ENCODE measurements around the gene ATG9B. TPM values are rescaled to one million over a fixed set of nuclear protein-coding genes. Genes with fewer than 3 reads are reported as not detected.

Gene ATG9B
- total and polyA plus RNA-seq, 9 of the 15 experiments (the other 6 are each of a cell fraction or from before 2014, with no cell fraction given), result 0.29 to 8.0 (median 2.1) TPM

GRCh38 chr7:151035026-151035717, 10.9 kb upstream of the ATG9B start:
- Histone ChIP-seq H3K27ac (ENCODE audit: extremely low read depth, low read depth, low read length) (no peak overlapping the region), H4K20me1 (replicated peaks; ENCODE audit: control insufficient read depth, insufficient read depth, low read length) (peaks cover 7% of the 10 kb centered on the region), H3K9me3 (replicated peaks; ENCODE audit: control insufficient read depth, insufficient read depth, low read depth, low read length) (no peaks in the 10 kb centered on the region), H3K36me3 (ENCODE audit: control insufficient read depth, insufficient read depth, low read length) (peaks cover 70% of the 10 kb centered on the region; the same call in 2 of the 3 replicates), H3K4me2 (ENCODE audit: insufficient read depth, low read length) (no peak overlapping the region), H3K4me1 (replicated peaks in 1 of 2; ENCODE audit: control insufficient read depth in 2 of 2, insufficient read depth in 2 of 2, low read length in 2 of 2) (peaks cover 16 to 63% of the 10 kb centered on the region in 2 experiments), H3K9ac (ENCODE audit: insufficient read depth in 1 of 2, low read depth in 2 of 2, low read length in 2 of 2) (peak overlapping the region in 1 of 2 experiments; percentile 11; a peak in 2 of 4 replicates), H3K9me1 (ENCODE audit: control insufficient read depth, insufficient read depth, low read length) (peaks cover 6% of the 10 kb centered on the region), H2AFZ (ENCODE audit: low read depth, low read length) (no peak overlapping the region), H3K79me2 (ENCODE audit: control insufficient read depth, insufficient read depth, low read length) (peaks cover 19% of the 10 kb centered on the region), H3K4me3 (no peak overlapping the region), H3K27me3 (ENCODE audit: control insufficient read depth in 2 of 2, insufficient read depth in 2 of 2, low read length in 2 of 2) (no peaks in the 10 kb centered on the region)
- POLR2A ChIA-PET, result interaction anchor here (0.6 to 1.3 kb wide), 5 partner anchors 9 to 1140 kb away, joined by 3 to 5 read pairs (median 3); partner anchors contain the start of genes FASTK and TMUB1
- BruUV-seq (replicated peaks), result no TSS peak
- CTCF ChIA-PET (ENCODE audit: low intra/inter-chr PET ratio), result no interaction called here
- 86% methylated on average over 21 of the region's 21 CpGs for WGBS (ENCODE audit: insufficient coverage, low coverage, missing lambda C conversion rate)
- ATAC-seq (no peak), DNase-seq (ENCODE audit: extremely low read depth in 1 of 4, low spot score in 3 of 4) (no peak), FAIRE-seq (no peak)
- in situ Hi-C loops (cut with MboI) (no loop called here), intact Hi-C loops (cut with micrococcal nuclease) (no loop called here)
- TF ChIP-seq, protein P1, sequence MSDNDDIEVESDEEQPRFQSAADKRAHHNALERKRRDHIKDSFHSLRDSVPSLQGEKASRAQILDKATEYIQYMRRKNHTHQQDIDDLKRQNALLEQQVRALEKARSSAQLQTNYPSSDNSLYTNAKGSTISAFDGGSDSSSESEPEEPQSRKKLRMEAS (CRISPR knock-in tag; IDR thresholded peaks at IDR 0.05), result 0 out of 2 replicates have a peak, but pooled peaks have one; percentile 12
- TF ChIP-seq NELFE (IDR thresholded peaks at IDR 0.05; ENCODE audit: insufficient read depth, insufficient read length) (no peak), SNRNP70 (optimal IDR thresholded peaks at IDR 0.05; ENCODE audit: low read depth, low read length) (no peak), SP1 (CRISPR knock-in tag; IDR thresholded peaks at IDR 0.05) (no peak), ZNF24 (IDR thresholded peaks at IDR 0.05) (no peak), POU5F1 (IDR thresholded peaks at IDR 0.05; ENCODE audit: borderline replicate concordance, low read depth, low read length, partially characterized antibody) (no peak), RHOXF2B (CRISPR knock-in tag; conservative IDR thresholded peaks at IDR 0.05) (no peak), CEBPB (tag; IDR thresholded peaks at IDR 0.05) (no peak)
- TF ChIP-seq, protein P2, sequence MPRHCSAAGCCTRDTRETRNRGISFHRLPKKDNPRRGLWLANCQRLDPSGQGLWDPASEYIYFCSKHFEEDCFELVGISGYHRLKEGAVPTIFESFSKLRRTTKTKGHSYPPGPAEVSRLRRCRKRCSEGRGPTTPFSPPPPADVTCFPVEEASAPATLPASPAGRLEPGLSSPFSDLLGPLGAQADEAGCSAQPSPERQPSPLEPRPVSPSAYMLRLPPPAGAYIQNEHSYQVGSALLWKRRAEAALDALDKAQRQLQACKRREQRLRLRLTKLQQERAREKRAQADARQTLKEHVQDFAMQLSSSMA (CRISPR knock-in tag; IDR thresholded peaks at IDR 0.05), result no peak
